Activated naive CD4-positive, alpha-beta T cell treated with anti-CD3 and anti-CD28 coated beads for 36 hours (primary cell): Measurements from ENCODE around the gene PRM3. TPM values are rescaled to one million over a fixed set of nuclear protein-coding genes. Genes with fewer than 3 reads are reported as not detected.

Experiments used
- CTCF ChIA-PET: fragments of 350-600 bp; sonication (Branson Sonifier 250); formaldehyde crosslinking; loops from one replicate; lab custom pipeline; 2021; ENCODE audit warnings: antibody characterized with exemption; lab: Charles Lee
- DNase-seq: peaks from one replicate; pipeline ENCODE4 v3.0.0-alpha.2; 2020
- H3K27ac Mint-ChIP-seq: one replicate; pipeline ENCODE4 v1.8.0; 2021; ENCODE audit warnings: mild to moderate bottlenecking, mixed read lengths
- H3K27me3 Mint-ChIP-seq: one replicate; pipeline ENCODE4 v1.8.0; 2021; ENCODE audit warnings: low read depth, mixed read lengths
- H3K36me3 Mint-ChIP-seq: one replicate; pipeline ENCODE4 v1.8.0; 2021; ENCODE audit warnings: low read depth, mixed read lengths
- H3K4me1 Mint-ChIP-seq: one replicate; pipeline ENCODE4 v1.8.0; 2021; ENCODE audit warnings: low read depth, mixed read lengths
- H3K4me3 Mint-ChIP-seq: one replicate; pipeline ENCODE4 v1.8.0; 2021; ENCODE audit warnings: mild to moderate bottlenecking, moderate library complexity, mixed read lengths
- H3K9me3 Mint-ChIP-seq: one replicate; pipeline ENCODE4 v1.8.0; 2021; ENCODE audit warnings: mixed read lengths
- intact Hi-C: fragments of 100-400 bp; cut with micrococcal nuclease; formaldehyde crosslinking; loops from one replicate; pipeline ENCODE4 v1.15.1; 2023
- total RNA-seq, 2 experiments: library from RNA; stranded (reverse); gene quantifications; one replicate each; pipeline ENCODE4 v1.2.3, GENCODE V29; 2021

The PRM3 gene
- total RNA-seq, 2 experiments from 2014 or later = not detected

DNA sequence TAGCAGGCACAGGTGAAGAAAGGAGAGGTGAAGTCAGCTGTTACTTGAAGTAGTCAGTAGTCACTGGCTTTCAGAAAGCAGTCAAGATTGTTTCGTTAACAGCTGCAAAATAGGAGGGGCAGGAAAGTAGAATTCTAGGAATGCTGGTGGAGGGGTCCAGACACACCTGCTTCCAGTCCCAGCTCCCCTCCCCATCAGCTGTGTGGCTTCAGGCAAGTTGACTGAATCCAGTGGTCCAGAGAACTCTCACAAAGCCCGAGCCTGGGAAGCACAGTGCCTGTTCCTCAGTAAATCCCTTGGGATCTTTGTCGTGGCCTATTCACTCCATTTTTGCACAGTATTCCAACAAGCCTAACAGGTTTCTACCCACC, 12.8 kb downstream of the PRM3 start:
- H3K36me3 Mint-ChIP-seq = no peaks in the 10 kb centered on the region
- H3K27ac Mint-ChIP-seq = no peak overlapping the region
- intact Hi-C loops = no loop called here
- no peaks in the 10 kb centered on the region for H3K27me3 Mint-ChIP-seq
- no peak overlapping the region for H3K4me3 Mint-ChIP-seq
- no peaks in the 10 kb centered on the region for H3K9me3 Mint-ChIP-seq
- no peak for DNase-seq
- peaks cover 50% of the 10 kb centered on the region for H3K4me1 Mint-ChIP-seq
- CTCF ChIA-PET = interaction anchor here (0.7 to 7.2 kb wide), 7 partner anchors 51 to 297 kb away, joined by 3 to 67 read pairs (median 3); no protein-coding TSS in a partner anchor

GRCh38 chr16:11259655-11260595, 13.5 kb downstream of the PRM3 start:
- intact Hi-C loops = loop anchor here (2.0 to 10.0 kb wide), 5 partner anchors 27 to 535 kb away; partner anchors contain the start of genes NUBP1 and ZC3H7A

DNA sequence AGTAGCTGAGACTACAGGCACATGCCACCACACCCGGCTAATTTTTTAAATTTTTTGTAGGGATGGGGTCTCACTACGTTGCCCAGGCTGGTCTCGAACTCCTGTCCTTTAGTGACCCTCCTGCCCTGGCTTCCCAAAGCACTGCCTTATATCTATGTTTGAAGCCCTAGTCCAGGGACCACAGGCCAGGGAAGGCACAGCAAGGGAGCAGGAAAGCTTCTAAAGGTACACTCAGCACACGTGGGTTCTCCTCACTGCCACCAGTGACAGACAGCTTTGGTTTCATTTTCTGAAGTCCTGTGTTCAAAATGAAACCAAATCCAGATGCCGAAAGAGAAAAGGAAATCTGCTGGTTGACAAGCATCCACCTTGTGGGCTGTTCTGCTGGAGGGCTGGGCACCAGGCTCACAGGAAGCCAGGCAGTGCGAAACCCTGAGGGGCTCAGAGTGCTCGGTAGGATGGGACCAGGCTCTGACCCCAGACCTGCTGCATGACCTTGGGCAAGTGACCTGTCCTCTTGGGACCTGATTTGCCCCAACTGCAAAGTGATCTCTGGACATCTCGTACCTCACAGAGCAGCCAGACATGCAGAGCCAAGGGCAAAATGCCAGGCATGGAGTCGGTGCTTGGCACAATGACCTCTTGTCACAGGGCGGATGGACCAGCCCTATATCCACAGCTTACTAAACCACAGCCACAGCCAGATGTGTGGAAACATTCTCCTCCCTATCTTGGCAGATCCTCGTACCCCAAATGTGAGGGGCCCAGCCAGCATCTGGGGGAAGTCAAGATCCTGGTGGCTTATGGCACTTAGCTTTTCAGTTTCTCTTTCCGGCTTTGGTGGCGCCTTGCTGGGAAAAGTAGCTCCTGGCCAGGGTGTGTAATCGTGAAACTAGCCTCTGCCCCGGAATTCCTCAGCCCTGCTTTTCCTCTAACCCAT, 14.6 kb downstream of the PRM3 start:
- peaks cover 38% of the 10 kb centered on the region for H3K4me1 Mint-ChIP-seq
- intact Hi-C loops = loop anchor here (1.0 to 10.0 kb wide), 6 partner anchors 28 to 536 kb away; partner anchors contain the start of genes NUBP1 and ZC3H7A
- H3K4me3 Mint-ChIP-seq = no peak overlapping the region
- CTCF ChIA-PET = interaction anchor here (0.8 to 7.2 kb wide), 15 partner anchors 34 to 294 kb away, joined by 3 to 67 read pairs (median 4); no protein-coding TSS in a partner anchor
- peak; percentile 66 for DNase-seq
- peaks cover 14% of the 10 kb centered on the region for H3K36me3 Mint-ChIP-seq
- no peaks in the 10 kb centered on the region for H3K27me3 Mint-ChIP-seq
- H3K27ac Mint-ChIP-seq = peak overlapping the region; percentile 43
- no peaks in the 10 kb centered on the region for H3K9me3 Mint-ChIP-seq

More at GRCh38 chr16:11259655-11260595, 13.5 kb downstream of the PRM3 start:
- CTCF ChIA-PET = interaction anchor here (0.7 to 7.2 kb wide), 12 partner anchors 35 to 296 kb away, joined by 3 to 67 read pairs (median 4); no protein-coding TSS in a partner anchor
- H3K27ac Mint-ChIP-seq = no peak overlapping the region
- H3K9me3 Mint-ChIP-seq = no peaks in the 10 kb centered on the region
- DNase-seq = no peak
- H3K27me3 Mint-ChIP-seq = no peaks in the 10 kb centered on the region
- H3K4me3 Mint-ChIP-seq = no peak overlapping the region
- peaks cover 4% of the 10 kb centered on the region for H3K36me3 Mint-ChIP-seq
- H3K4me1 Mint-ChIP-seq = peaks cover 50% of the 10 kb centered on the region

DNA sequence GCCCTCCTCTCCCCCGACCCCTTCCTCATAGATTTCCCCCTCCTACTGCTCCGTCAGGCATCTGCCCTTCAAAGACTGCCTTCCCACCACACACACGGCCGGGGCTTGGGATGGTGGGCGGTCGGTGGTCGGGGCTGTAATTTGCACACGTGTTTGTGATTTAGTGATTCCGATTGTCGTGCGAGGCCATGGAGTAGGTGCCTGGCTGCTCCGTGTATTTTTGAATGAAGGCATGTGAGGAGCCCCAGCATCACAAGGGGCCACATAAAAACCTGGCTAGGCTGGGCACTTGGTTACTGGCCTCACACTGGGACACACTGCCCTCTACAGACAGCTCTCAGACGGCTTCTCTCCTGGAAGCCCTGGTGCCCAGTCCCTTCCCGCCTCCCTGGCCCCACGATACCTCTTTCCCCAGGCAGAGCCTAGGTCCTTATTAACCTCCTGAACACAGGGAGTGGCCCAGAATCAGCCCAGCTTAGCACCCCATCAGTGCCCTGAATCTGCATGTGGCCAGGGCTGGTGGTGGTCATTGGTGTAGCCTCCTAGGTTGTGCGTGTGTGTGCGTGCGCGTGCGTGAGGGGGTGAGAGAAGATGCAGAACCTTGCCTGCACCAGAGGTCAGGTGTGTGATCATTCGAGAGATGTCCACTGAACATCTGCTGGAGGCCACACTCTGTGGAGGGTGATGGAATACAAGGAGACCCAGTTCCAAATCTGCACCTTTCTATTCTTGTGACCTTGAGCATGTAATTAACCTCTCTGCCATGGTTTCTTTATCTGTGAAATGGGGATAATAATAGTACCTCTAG, 16.1 kb downstream of the PRM3 start:
- intact Hi-C loops = loop anchor here (1.0 to 10.0 kb wide), 5 partner anchors 55 to 537 kb away; partner anchors contain the start of genes NUBP1 and ZC3H7A
- H3K4me3 Mint-ChIP-seq = peak overlapping the region; percentile 95
- H3K27me3 Mint-ChIP-seq = no peaks in the 10 kb centered on the region
- H3K9me3 Mint-ChIP-seq = no peaks in the 10 kb centered on the region
- H3K27ac Mint-ChIP-seq = peak overlapping the region; percentile 83
- DNase-seq = peak; percentile 85
- H3K4me1 Mint-ChIP-seq = peaks cover 25% of the 10 kb centered on the region
- CTCF ChIA-PET = interaction anchor here (0.6 to 7.2 kb wide), 27 partner anchors 17 to 506 kb away, joined by 3 to 67 read pairs (median 4); no protein-coding TSS in a partner anchor
- H3K36me3 Mint-ChIP-seq = peaks cover 29% of the 10 kb centered on the region

DNA sequence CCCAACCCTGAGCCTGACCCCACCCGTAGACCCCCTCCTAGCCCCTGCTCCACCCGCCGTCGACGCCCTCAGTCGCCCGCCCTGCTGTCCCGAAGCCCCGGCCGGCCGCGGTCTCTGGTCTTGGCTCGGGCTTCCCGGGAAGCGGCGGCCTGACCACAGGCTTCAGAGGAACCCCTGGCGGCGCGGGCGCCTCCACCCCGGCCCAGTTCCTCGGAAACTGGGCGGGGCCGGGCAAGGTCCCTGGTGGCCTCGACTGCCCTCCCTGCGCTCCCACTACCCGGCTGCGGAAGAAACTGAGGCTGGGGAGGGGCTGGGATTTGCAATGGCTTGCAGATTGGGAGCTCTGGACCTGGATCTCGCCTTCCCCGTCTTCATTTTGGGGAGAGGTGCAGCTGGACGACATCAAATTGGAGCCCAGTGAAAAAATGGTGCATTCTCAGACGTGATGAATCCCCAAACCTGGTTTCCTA, 16.7 kb downstream of the PRM3 start:
- intact Hi-C loops = loop anchor here (1.0 to 10.0 kb wide), 7 partner anchors 56 to 538 kb away; partner anchors contain the start of genes NUBP1 and ZC3H7A
- no peak for DNase-seq
- H3K36me3 Mint-ChIP-seq = peaks cover 35% of the 10 kb centered on the region
- no peaks in the 10 kb centered on the region for H3K27me3 Mint-ChIP-seq
- peak overlapping the region; percentile 95 for H3K27ac Mint-ChIP-seq
- H3K9me3 Mint-ChIP-seq = no peaks in the 10 kb centered on the region
- CTCF ChIA-PET = interaction anchor here (0.6 to 7.2 kb wide), 29 partner anchors 18 to 505 kb away, joined by 3 to 67 read pairs (median 5); no protein-coding TSS in a partner anchor
- H3K4me1 Mint-ChIP-seq = peaks cover 31% of the 10 kb centered on the region
- H3K4me3 Mint-ChIP-seq = peak overlapping the region; percentile 95

GRCh38 chr16:11255737-11256660, 17.4 kb downstream of the PRM3 start, which contains the start of gene SOCS1:
SOCS1 (minus strand) TSS chr16:11256204; CDS start chr16:11255478, 726 bp downstream.
- peak within 1 kb of the TSS; percentile 95 for H3K4me3 Mint-ChIP-seq
- peak within 1 kb of the TSS; percentile 99 for H3K27ac Mint-ChIP-seq
- CTCF ChIA-PET = interaction anchor here (0.6 to 7.2 kb wide), 39 partner anchors 7 to 505 kb away, joined by 3 to 67 read pairs (median 4); no protein-coding TSS in a partner anchor
- H3K9me3 Mint-ChIP-seq = no peaks in the 10 kb centered on the region
- peaks cover 38% of the 10 kb centered on the region for H3K36me3 Mint-ChIP-seq
- no peaks in the 10 kb centered on the region for H3K27me3 Mint-ChIP-seq
- peaks cover 36% of the 10 kb centered on the region for H3K4me1 Mint-ChIP-seq
- intact Hi-C loops = loop anchor here (1.0 to 10.0 kb wide), 7 partner anchors 56 to 539 kb away; partner anchors contain the start of genes NUBP1 and ZC3H7A
- DNase-seq = peak; percentile 85

DNA sequence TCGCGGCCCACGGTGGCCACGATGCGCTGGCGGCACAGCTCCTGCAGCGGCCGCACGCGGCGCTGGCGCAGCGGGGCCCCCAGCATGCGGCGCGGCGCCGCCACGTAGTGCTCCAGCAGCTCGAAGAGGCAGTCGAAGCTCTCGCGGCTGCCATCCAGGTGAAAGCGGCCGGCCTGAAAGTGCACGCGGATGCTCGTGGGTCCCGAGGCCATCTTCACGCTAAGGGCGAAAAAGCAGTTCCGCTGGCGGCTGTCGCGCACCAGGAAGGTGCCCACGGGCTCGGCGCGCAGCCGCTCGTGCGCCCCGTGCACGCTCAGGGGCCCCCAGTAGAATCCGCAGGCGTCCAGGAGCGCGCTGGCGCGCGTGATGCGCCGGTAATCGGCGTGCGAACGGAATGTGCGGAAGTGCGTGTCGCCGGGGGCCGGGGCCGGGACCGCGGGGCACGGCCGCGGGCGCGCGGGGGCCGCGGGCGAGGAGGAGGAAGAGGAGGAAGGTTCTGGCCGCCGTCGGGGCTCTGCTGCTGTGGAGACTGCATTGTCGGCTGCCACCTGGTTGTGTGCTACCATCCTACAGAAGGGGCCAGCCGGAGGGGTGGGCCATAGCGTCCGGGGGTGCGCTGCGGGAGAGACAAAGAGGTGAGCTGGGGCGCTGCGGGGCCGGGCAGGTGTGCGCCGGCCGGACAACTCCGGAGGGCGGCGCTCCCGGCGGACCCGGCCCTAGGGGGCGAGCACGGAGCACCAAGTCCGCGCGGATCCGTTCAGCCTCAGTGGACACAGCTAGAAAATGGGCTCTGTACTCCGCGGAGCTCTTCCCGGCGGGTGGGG, 18.3 kb downstream of the PRM3 start:
- Mint-ChIP-seq H3K4me1 (peaks cover 44% of the 10 kb centered on the region), H3K27ac (peak overlapping the region; percentile 99), H3K9me3 (no peaks in the 10 kb centered on the region), H3K36me3 (peaks cover 43% of the 10 kb centered on the region), H3K27me3 (no peaks in the 10 kb centered on the region), H3K4me3 (peak overlapping the region; percentile 87)
- DNase-seq = peak; percentile 68
- intact Hi-C loops = loop anchor here (1.0 to 10.0 kb wide), 5 partner anchors 57 to 540 kb away; partner anchors contain the start of genes NUBP1 and ZC3H7A
- CTCF ChIA-PET = interaction anchor here (0.8 to 7.2 kb wide), 27 partner anchors 8 to 299 kb away, joined by 3 to 67 read pairs (median 5); no protein-coding TSS in a partner anchor

DNA sequence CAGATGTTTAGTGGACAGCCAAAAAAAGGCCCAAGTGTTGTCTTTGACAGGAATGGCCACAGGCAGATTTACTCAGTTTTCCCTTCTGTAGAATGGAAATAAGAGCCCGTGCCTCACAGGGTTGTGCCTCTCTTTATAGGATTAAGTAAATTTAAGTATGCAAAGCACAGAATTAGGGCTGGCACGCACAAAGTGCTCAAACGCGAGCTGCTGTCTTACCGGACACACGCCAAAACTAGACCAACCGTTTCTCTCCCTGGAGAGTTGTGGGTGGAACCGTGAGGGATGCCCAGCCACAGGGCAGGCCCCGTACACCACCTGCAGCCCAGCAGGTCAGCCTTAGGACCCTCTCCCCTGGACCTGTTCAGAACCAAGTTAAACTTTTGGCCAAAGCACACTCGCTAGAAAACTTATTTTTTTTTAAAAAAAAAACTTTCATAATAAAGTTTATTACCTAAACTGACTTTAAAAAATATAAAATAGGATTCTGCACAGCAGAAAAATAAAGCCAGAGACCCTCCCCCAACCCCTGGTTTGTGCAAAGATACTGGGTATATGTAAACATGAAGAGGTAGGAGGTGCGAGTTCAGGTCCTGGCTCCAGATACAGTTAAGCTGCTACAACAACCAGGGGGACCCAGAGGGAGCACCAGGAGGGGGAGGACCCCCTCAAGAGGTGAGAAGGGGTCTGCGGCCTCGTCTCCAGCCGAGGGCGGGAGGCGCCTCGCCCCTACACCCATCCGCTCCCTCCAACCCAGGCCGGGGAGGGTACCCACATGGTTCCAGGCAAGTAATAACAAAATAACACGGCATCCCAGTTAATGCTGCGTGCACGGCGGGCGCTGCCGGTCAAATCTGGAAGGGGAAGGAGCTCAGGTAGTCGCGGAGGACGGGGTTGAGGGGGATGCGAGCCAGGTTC, 19.2 kb downstream of the PRM3 start:
- CTCF ChIA-PET = interaction anchor here (0.6 to 7.2 kb wide), 17 partner anchors 8 to 289 kb away, joined by 3 to 67 read pairs (median 4); no protein-coding TSS in a partner anchor

More for the DNA sequence above, 19.2 kb downstream of the PRM3 start:
- Mint-ChIP-seq H3K4me3 (peak overlapping the region; percentile 87), H3K4me1 (peaks cover 41% of the 10 kb centered on the region), H3K27ac (peak overlapping the region; percentile 99), H3K36me3 (peaks cover 43% of the 10 kb centered on the region), H3K9me3 (no peaks in the 10 kb centered on the region), H3K27me3 (no peaks in the 10 kb centered on the region)
- intact Hi-C loops = loop anchor here (10.0 kb wide), 2 partner anchors 509 to 541 kb away; partner anchors contain the start of genes NUBP1 and ZC3H7A
- peak; percentile 37 for DNase-seq
